Activated CD8-positive, alpha-beta memory T cell treated with anti-CD3 and anti-CD28 coated beads, Interleukin-2, amount 50 U/mL, for 1 hour (primary cell): ENCODE results near the gene ZNF708.
A peak's percentile ranks its signal among the peaks of the same experiment; 100 is the strongest.
"Not testable (repeated sequence)": the region's sequence is repeated elsewhere in the genome, so short reads cannot be mapped to it uniquely, and the experiment has no call there.

Source experiments
- DNase-seq: peaks from one replicate; pipeline ENCODE4 v3.0.0-alpha.2; 2020; ENCODE audit errors: extremely low read depth

Gene ZNF708

GRCh38 chr19:21328885-21329605, at the start of gene ZNF708:
Gene ZNF708 (minus strand): TSS chr19:21329410. CDS start chr19:21329212, 198 bp downstream.
- peak; percentile 38 for DNase-seq

GRCh38 chr19:21362291-21362690, 33.1 kb upstream of the ZNF708 start:
- DNase-seq, result no peak

- DNase-seq, result peak; percentile 61
Observed at GRCh38 chr19:21358768-21359451, 29.7 kb upstream of the ZNF708 start, which contains the start of gene ZNF738. Gene ZNF738 (plus strand): TSS chr19:21359000. CDS start chr19:21359141, 141 bp downstream.

- no peak for DNase-seq
Observed at GRCh38 chr19:21352830-21353229, 23.6 kb upstream of the ZNF708 start.

- not testable (repeated sequence) for DNase-seq
Observed at GRCh38 chr19:21344841-21345240, 15.6 kb upstream of the ZNF708 start.

- no peak for DNase-seq
Observed at GRCh38 chr19:21335721-21336120, 6.5 kb upstream of the ZNF708 start.

GRCh38 chr19:21328406-21328805, 804 bp downstream of the ZNF708 start:
- DNase-seq, result no peak

GRCh38 chr19:21326169-21326568, 3.0 kb downstream of the ZNF708 start:
- DNase-seq, result no peak

GRCh38 chr19:21323000-21323399, 6.2 kb downstream of the ZNF708 start:
- no peak for DNase-seq

- DNase-seq, result no peak
Observed at GRCh38 chr19:21322528-21322927, 6.7 kb downstream of the ZNF708 start.

- DNase-seq, result no peak
Observed at GRCh38 chr19:21321996-21322395, 7.2 kb downstream of the ZNF708 start.

- DNase-seq, result no peak
Observed at GRCh38 chr19:21321134-21321533, 8.1 kb downstream of the ZNF708 start.

- no peak for DNase-seq
Observed at GRCh38 chr19:21317821-21318220, 11.4 kb downstream of the ZNF708 start.

GRCh38 chr19:21314676-21315075, 14.5 kb downstream of the ZNF708 start:
- no peak for DNase-seq

GRCh38 chr19:21312807-21313206, 16.4 kb downstream of the ZNF708 start:
- not testable (repeated sequence) for DNase-seq

GRCh38 chr19:21308773-21309172, 20.4 kb downstream of the ZNF708 start:
- DNase-seq, result no peak

GRCh38 chr19:21306881-21307479, 22.2 kb downstream of the ZNF708 start:
- DNase-seq, result not testable (repeated sequence)

- not testable (repeated sequence) for DNase-seq
Observed at GRCh38 chr19:21293768-21294167, 35.4 kb downstream of the ZNF708 start.

- DNase-seq, result no peak
Observed at GRCh38 chr19:21269813-21270212, 59.4 kb downstream of the ZNF708 start.

- DNase-seq, result no peak
Observed at GRCh38 chr19:21264891-21265290, 64.3 kb downstream of the ZNF708 start.

GRCh38 chr19:21264416-21264815, 64.8 kb downstream of the ZNF708 start:
- no peak for DNase-seq

- DNase-seq, result not testable (repeated sequence)
Observed at GRCh38 chr19:21260848-21261381, 68.3 kb downstream of the ZNF708 start.
